Fibroblast of skin of right biceps (primary cell): ENCODE measurements around the gene NPFF.

Experiments
- DNase-seq: peaks from one replicate; pipeline ENCODE4 v3.0.0-alpha.2; 2013

Gene NPFF

GRCh38 chr12:53513712-53514410, 6.6 kb upstream of the NPFF start:
- no peak for DNase-seq

GRCh38 chr12:53510181-53510812, 3.0 kb upstream of the NPFF start:
- DNase-seq: no peak

GRCh38 chr12:53508534-53509170, 1.4 kb upstream of the NPFF start:
- DNase-seq: peak; percentile 68

GRCh38 chr12:53507603-53507885, 260 bp upstream of the NPFF start:
- DNase-seq: no peak

- DNase-seq: no peak
Measured at GRCh38 chr12:53506450-53506785, 866 bp downstream of the NPFF start.

GRCh38 chr12:53505555-53506449, 1.5 kb downstream of the NPFF start:
- DNase-seq: no peak

- no peak for DNase-seq
Measured at GRCh38 chr12:53505086-53505485, 2.2 kb downstream of the NPFF start.

GRCh38 chr12:53504004-53504920, 3.0 kb downstream of the NPFF start:
- no peak for DNase-seq

- DNase-seq: no peak
Measured at GRCh38 chr12:53502983-53503728, 4.1 kb downstream of the NPFF start.

GRCh38 chr12:53502331-53502730, 5.0 kb downstream of the NPFF start:
- DNase-seq: no peak

GRCh38 chr12:53501615-53502181, 5.6 kb downstream of the NPFF start:
- DNase-seq: no peak

GRCh38 chr12:53500776-53501614, 6.3 kb downstream of the NPFF start, which contains the start of gene TARBP2:
TSS of gene TARBP2 (plus strand) at chr12:53501283. CDS start at chr12:53501409, 126 bp downstream.
- peak; percentile 100 for DNase-seq

- peak; percentile 60 for DNase-seq
Measured at GRCh38 chr12:53500142-53500775, 7.0 kb downstream of the NPFF start.

- peak; percentile 67 for DNase-seq
Measured at GRCh38 chr12:53499266-53500141, 7.8 kb downstream of the NPFF start, which contains the start of gene MAP3K12. TSS of gene MAP3K12 (minus strand) at chr12:53499458. CDS start at chr12:53487391, 12,067 bp downstream.

GRCh38 chr12:53498235-53498630, 9.1 kb downstream of the NPFF start:
- DNase-seq: no peak

GRCh38 chr12:53497461-53497860, 9.8 kb downstream of the NPFF start:
- DNase-seq: no peak

GRCh38 chr12:53496752-53497032, 10.6 kb downstream of the NPFF start:
- no peak for DNase-seq

- DNase-seq: peak; percentile 69
Measured at GRCh38 chr12:53495903-53496751, 11.2 kb downstream of the NPFF start.
